HEK293T (cell line): ENCODE data around the gene UBE2E2.

Source experiments
- CTCF ChIA-PET: fragments of 350-600 bp; formaldehyde crosslinking; extraction: SDS; loops from one replicate; lab custom pipeline; 2021; ENCODE audit warnings: antibody characterized with exemption, inconsistent platforms; lab: Yijun Ruan, JAX
- POLR2A ChIA-PET: fragments of 350-600 bp; formaldehyde crosslinking; extraction: SDS; loops from one replicate; lab custom pipeline; 2020; ENCODE audit warnings: antibody characterized with exemption, inconsistent platforms; lab: Yijun Ruan, JAX
- DNase-seq: peaks from one replicate; pipeline ENCODE4 v3.0.0; 2012; ENCODE audit warnings: mixed read lengths; ENCODE audit errors: extremely low spot score
- ARNT ChIP-seq: fragments of 450-650 bp; IDR thresholded peaks from 2 replicates; pipeline ENCODE4 v1.6.1; 2017; ENCODE audit warnings: mild to moderate bottlenecking
- BHLHE40 ChIP-seq: fragments of 450-650 bp; IDR thresholded peaks from 2 replicates; pipeline ENCODE4 v1.6.1; 2016; ENCODE audit warnings: mild to moderate bottlenecking, moderate library complexity, borderline replicate concordance
- CTBP1 ChIP-seq: fragments of 450-650 bp; IDR thresholded peaks from 2 replicates; pipeline ENCODE4 v1.6.1; 2016; ENCODE audit warnings: borderline replicate concordance
- ELF4 ChIP-seq: fragments of 450-650 bp; IDR thresholded peaks from 2 replicates; pipeline ENCODE4 v1.6.1; 2017; ENCODE audit warnings: antibody characterized with exemption
- FOXA1 ChIP-seq: fragments of 450-650 bp; IDR thresholded peaks from 2 replicates; pipeline ENCODE4 v1.6.1; 2016; ENCODE audit warnings: mild to moderate bottlenecking
- FOXK2 ChIP-seq: fragments of 450-650 bp; IDR thresholded peaks from 2 replicates; pipeline ENCODE4 v1.6.1; 2016; ENCODE audit warnings: mild to moderate bottlenecking
- FOXM1 ChIP-seq: fragments of 450-650 bp; IDR thresholded peaks from 2 replicates; pipeline ENCODE4 v1.6.1; 2017; ENCODE audit warnings: mild to moderate bottlenecking, borderline replicate concordance
- HDGF ChIP-seq: fragments of 450-650 bp; IDR thresholded peaks from 2 replicates; pipeline ENCODE4 v1.6.1; 2017; ENCODE audit warnings: antibody characterized with exemption, borderline replicate concordance
- L3MBTL2 ChIP-seq: fragments of 450-650 bp; conservative IDR thresholded peaks from 2 replicates; pipeline ENCODE4 v1.6.1; 2016; ENCODE audit warnings: mild to moderate bottlenecking
- LEF1 ChIP-seq: fragments of 450-650 bp; IDR thresholded peaks from 2 replicates; pipeline ENCODE4 v1.6.1; 2017; ENCODE audit warnings: mild to moderate bottlenecking, borderline replicate concordance
- NFRKB ChIP-seq: fragments of 450-650 bp; IDR thresholded peaks from 2 replicates; pipeline ENCODE4 v1.6.1; 2016; ENCODE audit warnings: mild to moderate bottlenecking, moderate library complexity
- SP1 ChIP-seq: fragments of 450-650 bp; IDR thresholded peaks from 2 replicates; pipeline ENCODE4 v1.6.1; 2017
- SUZ12 ChIP-seq: fragments of 450-650 bp; IDR thresholded peaks from 2 replicates; pipeline ENCODE4 v1.6.1; 2016; ENCODE audit warnings: mild to moderate bottlenecking
- TARDBP ChIP-seq: fragments of 450-650 bp; IDR thresholded peaks from 2 replicates; pipeline ENCODE4 v1.6.1; 2016
- ZNF384 ChIP-seq: fragments of 450-650 bp; IDR thresholded peaks from 2 replicates; pipeline ENCODE4 v1.6.1; 2016
- TF ChIP-seq, protein P1 (sequence below): fragments of 450-650 bp; IDR thresholded peaks from 2 replicates; pipeline ENCODE4 v1.6.1; 2016

UBE2E2 gene

DNA sequence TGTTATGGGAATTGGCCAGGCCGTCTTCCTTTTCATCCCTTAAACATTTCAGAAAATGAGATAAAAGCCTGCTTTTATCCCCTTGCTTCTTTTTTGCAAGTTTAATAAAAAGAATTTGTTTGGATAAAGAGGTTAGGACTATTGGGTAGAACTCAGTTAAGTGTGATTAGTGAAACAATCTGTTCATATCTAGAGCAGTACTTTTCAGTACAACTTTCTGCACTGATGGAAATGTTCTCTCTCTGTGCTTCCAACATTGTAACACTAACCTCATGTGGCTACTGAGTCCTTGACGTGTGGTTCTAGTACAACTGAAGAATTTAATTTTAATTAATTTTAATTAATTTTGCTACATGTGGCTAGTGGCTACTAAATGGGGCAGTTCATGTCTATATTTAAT, 246.9 kb downstream of the UBE2E2 start:
- POLR2A ChIA-PET: no interaction called here
- CTCF ChIA-PET: no interaction called here
- no peak for DNase-seq
- TF ChIP-seq, protein P1, sequence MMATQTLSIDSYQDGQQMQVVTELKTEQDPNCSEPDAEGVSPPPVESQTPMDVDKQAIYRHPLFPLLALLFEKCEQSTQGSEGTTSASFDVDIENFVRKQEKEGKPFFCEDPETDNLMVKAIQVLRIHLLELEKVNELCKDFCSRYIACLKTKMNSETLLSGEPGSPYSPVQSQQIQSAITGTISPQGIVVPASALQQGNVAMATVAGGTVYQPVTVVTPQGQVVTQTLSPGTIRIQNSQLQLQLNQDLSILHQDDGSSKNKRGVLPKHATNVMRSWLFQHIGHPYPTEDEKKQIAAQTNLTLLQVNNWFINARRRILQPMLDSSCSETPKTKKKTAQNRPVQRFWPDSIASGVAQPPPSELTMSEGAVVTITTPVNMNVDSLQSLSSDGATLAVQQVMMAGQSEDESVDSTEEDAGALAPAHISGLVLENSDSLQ: no peak
- TF ChIP-seq HDGF: no peak
- no peak for TF ChIP-seq ELF4
- no peak for TF ChIP-seq BHLHE40
- no peak for TF ChIP-seq ZNF384
- TF ChIP-seq SP1: no peak
- no peak for TF ChIP-seq CTBP1
- TF ChIP-seq TARDBP: no peak
- no peak for TF ChIP-seq FOXM1
- no peak for TF ChIP-seq L3MBTL2

GRCh38 chr3:23450806-23451205, 247.7 kb downstream of the UBE2E2 start:
- no peak for TF ChIP-seq FOXA1

DNA sequence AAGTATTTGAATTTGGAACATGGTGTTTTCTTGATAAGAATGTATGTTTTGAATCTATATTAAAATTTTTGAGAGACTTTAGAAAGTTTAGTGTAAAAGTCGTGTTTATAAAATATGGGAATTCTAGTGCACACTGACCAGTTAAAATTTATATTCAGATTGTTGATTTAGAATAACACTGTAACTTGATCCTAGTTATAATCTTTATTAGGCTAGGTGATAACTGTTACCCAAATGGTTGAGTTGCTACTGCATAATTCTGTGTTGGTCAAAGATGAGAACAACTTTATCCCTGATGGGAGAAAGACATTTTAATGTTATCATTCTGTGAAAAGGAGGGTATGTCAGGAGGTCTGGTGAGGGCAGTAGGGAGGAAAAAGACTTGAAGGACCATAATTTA, 249.3 kb downstream of the UBE2E2 start:
- TF ChIP-seq CTBP1 (no peak), SUZ12 (no peak), BHLHE40 (no peak), FOXM1 (no peak), SP1 (no peak), ZNF384 (no peak), ELF4 (no peak), FOXK2 (no peak), HDGF (no peak)

More at GRCh38 chr3:23450806-23451205, 247.7 kb downstream of the UBE2E2 start:
- POLR2A ChIA-PET: no interaction called here
- CTCF ChIA-PET: no interaction called here
- no peak for DNase-seq

GRCh38 chr3:23455084-23455483, 252.0 kb downstream of the UBE2E2 start:
- ChIA-PET POLR2A (no interaction called here), CTCF (no interaction called here)
- no peak for TF ChIP-seq ZNF384
- no peak for TF ChIP-seq ARNT
- TF ChIP-seq FOXA1: no peak
- TF ChIP-seq, protein P1: no peak
- no peak for TF ChIP-seq HDGF
- TF ChIP-seq FOXM1: no peak
- no peak for TF ChIP-seq BHLHE40
- TF ChIP-seq LEF1: no peak
- TF ChIP-seq CTBP1: no peak
- no peak for DNase-seq

More for the DNA sequence above, 249.3 kb downstream of the UBE2E2 start:
- no peak for DNase-seq
- CTCF ChIA-PET: no interaction called here
- POLR2A ChIA-PET: no interaction called here

DNA sequence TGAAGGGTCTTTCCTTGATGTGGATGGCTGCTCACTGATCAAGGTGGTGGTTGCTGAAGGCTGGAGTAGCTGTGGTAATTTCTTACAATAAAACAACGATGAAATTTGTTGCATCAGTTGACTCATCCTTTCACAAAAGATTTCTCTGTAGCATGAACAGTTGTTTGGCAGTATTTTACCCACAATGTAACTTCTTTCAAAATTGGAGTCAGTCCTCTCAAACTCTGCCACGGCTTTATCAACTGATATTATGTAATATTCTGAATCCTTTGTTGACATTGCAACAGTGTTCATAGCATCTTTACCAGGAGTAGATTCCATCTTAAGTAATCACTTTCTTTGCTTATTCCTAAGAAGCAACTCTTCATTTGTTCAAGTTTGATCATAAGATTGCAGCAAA, 252.6 kb downstream of the UBE2E2 start:
- ChIA-PET POLR2A (no interaction called here), CTCF (no interaction called here)
- TF ChIP-seq ZNF384: no peak
- no peak for TF ChIP-seq BHLHE40
- no peak for TF ChIP-seq SP1
- TF ChIP-seq ARNT: no peak
- TF ChIP-seq ELF4: no peak
- TF ChIP-seq FOXM1: no peak
- TF ChIP-seq NFRKB: no peak
- no peak for TF ChIP-seq LEF1
- TF ChIP-seq TARDBP: no peak
- TF ChIP-seq FOXK2: no peak
- TF ChIP-seq CTBP1: no peak
- TF ChIP-seq SUZ12: no peak
- TF ChIP-seq, protein P1: no peak
- DNase-seq: no peak

DNA sequence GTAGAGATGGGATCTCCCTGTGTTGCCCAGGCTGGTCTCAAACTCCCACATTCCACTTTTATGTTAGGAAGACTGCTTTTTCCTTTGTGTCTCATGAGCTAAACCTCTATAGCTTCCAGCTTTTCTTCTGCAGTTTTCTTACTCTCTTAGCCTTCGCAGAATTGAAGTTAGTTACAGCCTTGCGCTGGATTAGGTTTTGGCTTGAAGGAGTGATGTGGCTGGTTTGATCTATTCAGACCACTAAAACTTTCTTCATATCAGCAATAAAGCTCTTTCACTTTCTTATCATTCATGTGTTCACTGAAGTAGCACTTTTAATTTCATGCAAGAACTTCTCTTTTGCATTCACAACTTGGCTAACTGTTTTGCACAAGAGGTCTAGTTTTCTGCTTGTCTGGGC, 254.6 kb downstream of the UBE2E2 start:
- POLR2A ChIA-PET: no interaction called here
- no peak for DNase-seq
- TF ChIP-seq BHLHE40 (no peak), NFRKB (no peak), FOXA1 (no peak), SUZ12 (no peak), ZNF384 (no peak), HDGF (no peak), FOXM1 (no peak), SP1 (no peak), L3MBTL2 (no peak), FOXK2 (no peak), ELF4 (no peak), CTBP1 (no peak), TARDBP (no peak), LEF1 (no peak), ARNT (no peak)
- TF ChIP-seq, protein P1: no peak
- CTCF ChIA-PET: interaction anchor here (0.5 kb wide), 1 partner anchor 477 kb away, joined by 5 read pairs; no protein-coding TSS in a partner anchor
